Measurements from ENCODE around the gene DDIT3.
"Not testable (repeated sequence)": the region's sequence is repeated elsewhere in the genome, so short reads cannot be mapped to it uniquely, and the experiment has no call there.

DDIT3 gene, protein sequence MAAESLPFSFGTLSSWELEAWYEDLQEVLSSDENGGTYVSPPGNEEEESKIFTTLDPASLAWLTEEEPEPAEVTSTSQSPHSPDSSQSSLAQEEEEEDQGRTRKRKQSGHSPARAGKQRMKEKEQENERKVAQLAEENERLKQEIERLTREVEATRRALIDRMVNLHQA

DNA sequence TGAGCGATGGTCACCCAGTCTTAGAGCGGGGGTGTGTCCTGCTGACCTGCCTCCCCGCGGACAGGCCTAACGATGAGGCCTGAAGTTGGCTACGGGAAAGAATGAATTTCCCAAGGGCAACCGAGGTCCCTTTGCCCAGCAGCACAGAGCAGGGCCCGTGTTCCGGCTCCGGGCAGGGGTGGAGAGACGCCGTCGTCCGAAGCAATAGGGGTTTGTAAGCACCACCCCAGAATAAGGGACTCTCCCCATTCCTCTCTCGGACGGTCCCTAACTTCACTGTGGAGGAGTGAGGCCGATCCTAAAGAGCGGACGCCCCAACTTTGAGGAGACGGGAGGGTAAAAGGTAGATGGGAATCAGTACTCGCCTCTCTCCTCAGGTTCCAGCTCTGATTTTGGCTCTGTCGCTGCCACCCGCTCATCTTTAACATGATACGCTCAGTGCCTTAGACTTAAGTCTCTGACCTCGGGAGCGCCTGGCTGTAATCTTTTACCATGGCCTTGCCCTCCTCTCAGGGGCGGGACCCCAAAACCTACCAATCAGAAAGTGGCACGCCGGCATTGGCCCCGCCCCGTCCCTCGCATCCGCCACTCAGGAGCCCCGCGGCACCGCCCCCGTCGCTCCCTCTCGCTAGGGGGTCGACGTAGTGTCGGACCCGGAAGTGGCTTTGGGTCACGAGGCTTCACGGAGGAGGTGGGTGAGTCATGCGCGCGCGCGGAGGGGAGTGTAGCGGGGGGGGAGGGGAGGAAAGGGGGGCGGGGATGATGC, at the start of gene DDIT3:
Gene DDIT3, minus strand, starts transcription at position 462 of the 766 bp plus-strand sequence. CDS start 3,108 bp downstream, outside the sequence.
- DNase-seq, result peak; percentile 100

DNA sequence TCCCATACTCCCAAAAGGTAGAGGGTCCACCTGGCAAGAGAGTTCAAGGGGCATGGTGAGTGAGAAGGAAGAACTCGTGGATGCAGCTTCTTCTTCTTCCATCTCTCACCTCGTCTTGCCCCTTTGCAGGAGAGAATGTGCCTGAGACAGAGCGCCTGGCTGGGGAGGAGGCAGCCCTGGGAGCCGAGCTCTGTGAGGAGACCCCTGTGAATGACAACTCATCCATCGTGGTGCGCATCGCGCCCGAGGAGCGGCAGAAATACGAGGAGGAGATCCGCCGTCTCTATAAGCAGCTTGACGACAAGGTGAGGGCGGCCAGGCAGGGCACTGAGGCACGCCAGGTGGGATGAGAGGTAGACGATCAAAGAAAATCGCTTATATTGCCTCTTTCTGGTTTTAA, 49.5 kb upstream of the DDIT3 start:
- no peak for DNase-seq

- no peak for DNase-seq
These were observed 48.5 kb upstream of the DDIT3 start for GRCh38 chr12:57568838-57569237.

DNA sequence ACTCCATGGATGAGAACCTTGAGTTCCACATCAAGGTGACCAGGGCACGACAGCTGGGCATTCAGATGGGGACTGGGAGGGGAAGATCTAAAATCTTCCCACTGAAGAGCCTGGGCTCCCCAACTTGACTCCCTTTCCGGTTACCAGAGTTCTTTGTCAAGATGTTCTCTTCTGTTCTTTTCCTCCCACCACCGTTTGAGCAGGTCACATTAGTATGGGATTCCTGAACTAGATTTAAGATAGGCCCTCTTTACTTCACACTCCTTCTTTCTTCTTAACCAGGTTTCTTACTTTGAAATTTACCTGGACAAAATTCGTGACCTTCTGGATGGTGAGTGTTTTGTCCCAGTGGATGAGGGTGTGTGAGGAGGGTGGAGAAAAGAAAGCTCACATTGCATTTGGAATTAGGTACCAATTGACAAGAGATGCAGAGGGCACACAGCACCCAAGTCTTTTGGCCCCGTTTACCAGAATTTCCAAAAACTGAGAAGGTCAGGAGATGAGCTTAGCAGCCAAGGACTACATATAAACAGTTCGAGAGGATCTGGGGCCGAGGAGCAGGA, 43.9 kb upstream of the DDIT3 start:
- DNase-seq, result no peak

DNA sequence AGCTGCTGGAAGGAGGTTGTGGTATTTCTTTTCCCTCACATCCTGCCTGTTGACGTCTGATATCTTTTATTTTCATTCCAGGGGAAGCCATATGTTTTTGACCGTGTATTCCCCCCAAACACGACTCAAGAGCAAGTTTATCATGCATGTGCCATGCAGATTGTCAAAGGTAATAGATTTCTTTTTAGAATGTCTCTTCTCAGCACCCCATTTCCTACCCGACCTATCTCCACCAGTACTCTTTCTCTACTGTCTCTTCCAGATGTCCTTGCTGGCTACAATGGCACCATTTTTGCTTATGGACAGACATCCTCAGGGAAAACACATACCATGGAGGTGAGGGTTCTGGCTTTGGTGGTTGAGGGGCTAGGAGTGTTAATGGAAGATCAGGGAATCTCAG, 43.0 kb upstream of the DDIT3 start:
- no peak for DNase-seq

DNA sequence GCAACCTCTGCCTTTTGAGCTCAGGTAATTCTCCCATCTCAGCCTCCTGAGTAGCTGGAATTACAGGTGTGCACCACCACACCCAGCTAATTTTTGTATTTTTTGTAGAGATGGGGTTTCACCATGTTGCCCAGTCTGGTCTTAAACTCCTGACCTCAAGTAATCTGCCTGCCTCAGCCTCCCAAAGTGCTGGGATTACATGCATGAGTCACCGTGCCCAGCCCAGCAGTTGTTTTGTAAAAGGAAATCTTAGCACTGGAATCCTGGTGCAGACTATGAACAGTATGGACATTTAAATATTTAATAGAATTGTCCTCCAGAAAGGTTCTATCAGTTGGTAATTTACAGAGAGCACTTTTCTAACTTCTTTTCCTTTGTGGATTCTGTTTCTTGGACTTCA, 40.8 kb upstream of the DDIT3 start:
- DNase-seq, result not testable (repeated sequence)

DNA sequence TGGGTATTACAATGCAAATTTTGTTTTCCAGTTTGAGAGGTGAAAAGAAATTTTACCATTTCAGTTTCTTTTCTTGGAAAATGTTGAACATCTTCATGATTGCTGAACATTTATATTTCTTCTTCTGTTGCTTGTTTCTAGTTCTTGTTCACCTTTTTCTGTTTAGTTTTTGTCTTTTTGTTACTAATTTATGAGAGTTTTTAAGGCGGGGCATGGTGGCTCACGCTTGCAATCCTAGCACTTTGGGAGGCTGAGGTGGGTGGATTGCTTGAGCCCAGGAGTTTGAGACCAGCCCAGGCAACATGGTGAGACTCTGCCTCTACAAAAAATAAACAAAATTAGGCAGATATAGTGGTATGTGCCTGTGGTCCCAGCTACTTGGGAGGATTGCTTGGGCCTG, 40.2 kb upstream of the DDIT3 start:
- no peak for DNase-seq

- DNase-seq, result no peak
These were observed 38.5 kb upstream of the DDIT3 start for GRCh38 chr12:57558864-57559263.

DNA sequence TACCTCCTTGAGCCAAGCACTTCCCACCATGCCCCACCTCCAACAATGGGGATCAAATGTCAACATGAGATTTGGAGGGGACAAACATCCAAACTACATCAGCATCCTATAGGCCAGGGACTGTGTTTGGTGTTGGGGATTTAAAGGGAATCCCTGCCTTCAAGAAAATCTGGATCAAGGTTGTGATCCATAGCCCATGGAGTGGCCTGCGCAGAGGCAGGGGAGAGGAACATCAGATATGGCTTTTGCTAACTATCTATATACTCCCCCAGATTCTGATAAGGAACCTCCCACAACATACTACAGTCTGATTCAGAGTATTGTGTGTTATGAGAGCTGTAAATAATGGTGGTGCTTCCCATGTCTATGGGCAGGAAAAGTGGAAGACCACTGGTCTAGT, 34.6 kb upstream of the DDIT3 start:
- DNase-seq, result no peak

DNA sequence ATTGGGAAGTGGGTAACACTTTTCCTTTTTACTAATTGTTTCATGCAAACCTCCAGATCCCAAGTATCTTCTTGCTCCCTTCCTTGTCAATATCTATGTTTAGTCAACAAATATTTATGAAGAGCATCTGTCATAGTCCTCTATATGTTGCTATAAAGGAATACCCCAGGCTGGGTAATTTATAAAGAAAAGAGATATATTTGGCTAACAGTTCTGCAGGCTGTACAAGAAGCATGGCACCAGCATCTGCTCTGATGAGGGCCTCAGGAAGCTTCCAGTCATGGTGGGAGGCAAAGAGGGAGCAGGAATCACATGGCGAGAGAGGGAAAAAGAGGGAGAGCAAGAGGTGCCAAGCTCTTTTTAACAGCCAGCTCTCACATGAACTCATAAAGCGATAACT, 34.1 kb upstream of the DDIT3 start:
- DNase-seq, result no peak

DNA sequence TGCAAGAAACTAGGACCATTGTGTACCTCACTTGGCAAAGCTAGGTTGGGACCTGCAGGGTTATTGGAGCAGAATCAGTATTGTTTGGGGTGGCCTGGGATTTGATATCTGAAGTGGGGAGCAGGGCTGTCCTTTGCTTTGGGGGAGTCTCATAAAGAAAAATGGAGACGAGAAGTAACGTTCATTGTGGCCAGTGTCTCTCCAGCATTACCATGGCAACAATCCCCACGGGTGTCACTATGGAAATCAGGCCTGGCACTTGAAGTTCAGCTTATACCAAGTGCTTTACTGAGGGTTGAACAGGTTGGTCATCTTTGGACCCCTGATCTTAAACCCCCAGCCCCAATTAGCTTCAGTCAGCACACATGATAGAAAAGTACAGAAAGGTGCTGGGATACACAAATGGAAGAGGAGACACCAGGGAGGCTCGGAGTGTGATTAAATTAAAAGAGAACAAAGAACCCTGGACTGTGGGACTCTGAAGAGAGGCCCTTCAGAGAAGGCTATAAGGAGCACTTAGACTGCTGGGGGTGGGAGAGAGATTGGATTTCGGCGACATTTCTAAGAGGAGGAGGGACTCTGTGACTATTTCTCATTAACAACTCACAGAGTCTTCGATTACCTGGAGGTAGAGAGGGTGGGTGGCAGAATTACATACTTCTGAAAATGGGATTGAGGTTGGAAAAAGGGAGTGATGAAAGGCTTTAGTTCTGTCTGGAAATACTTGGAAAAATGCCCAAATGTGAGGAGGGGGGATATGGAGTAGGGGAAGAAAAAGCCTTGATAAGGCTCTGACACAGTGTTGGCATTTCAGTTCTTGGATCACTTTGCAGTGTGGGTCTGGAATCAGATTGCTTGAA, 33.3 kb upstream of the DDIT3 start:
- DNase-seq, result no peak

DNA sequence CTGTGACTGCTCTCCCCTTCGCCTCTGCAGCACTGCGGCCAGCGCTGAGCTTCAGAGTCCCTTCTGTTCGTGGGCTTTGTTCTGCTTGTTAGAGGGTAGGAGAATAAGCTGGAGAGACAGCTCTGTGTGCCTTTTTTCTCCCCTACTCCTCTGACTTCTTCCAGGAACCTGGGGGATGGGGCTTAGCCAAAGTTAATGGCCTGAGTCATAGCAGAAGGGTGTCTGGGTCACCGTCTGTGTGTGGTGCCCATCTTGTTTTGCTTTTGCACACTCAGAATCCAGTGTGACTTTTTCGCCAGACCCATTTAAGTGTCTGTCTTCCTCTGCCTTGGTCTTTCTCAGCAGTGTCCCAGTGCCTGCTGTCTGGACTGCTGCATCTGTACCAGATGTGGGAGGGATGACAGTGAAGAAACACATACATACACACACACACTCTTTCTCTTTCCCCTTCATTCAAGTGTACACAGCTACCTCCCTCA, 32.6 kb upstream of the DDIT3 start:
- DNase-seq, result no peak

- DNase-seq, result no peak
These were observed 32.0 kb upstream of the DDIT3 start for GRCh38 chr12:57552306-57552651.

DNA sequence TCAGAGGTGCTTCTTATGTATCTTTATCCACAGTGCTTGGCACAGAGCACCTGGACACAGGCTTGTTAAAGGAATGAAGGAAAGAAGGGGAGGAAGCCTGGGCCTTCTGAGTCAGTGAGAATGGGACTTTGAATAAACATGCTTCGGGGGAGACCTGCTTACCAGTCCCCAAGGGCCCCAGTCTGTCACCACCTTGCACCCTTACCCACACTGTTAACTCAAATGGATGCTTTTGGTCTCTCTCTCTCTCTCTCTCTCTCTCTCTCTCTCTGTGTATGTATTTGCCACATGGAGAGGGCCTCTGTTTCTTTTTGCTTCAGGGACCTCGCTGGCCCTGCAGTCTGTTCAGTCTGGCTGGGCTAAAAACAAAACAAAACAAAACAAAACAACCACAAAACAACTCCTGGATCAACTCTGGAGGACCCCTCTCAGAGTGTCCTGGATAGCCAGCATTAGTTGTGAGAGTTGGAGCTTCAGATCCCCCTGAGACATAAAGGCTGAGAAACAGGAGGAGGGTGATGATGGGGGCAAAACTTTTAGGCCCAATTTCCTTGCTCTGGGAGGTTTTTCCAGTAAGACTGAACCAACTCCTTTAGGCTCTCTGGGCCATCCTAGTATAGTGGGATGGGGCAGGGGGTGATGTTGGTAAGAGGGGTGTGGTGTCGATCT, 31.5 kb upstream of the DDIT3 start:
- DNase-seq, result no peak

DNA sequence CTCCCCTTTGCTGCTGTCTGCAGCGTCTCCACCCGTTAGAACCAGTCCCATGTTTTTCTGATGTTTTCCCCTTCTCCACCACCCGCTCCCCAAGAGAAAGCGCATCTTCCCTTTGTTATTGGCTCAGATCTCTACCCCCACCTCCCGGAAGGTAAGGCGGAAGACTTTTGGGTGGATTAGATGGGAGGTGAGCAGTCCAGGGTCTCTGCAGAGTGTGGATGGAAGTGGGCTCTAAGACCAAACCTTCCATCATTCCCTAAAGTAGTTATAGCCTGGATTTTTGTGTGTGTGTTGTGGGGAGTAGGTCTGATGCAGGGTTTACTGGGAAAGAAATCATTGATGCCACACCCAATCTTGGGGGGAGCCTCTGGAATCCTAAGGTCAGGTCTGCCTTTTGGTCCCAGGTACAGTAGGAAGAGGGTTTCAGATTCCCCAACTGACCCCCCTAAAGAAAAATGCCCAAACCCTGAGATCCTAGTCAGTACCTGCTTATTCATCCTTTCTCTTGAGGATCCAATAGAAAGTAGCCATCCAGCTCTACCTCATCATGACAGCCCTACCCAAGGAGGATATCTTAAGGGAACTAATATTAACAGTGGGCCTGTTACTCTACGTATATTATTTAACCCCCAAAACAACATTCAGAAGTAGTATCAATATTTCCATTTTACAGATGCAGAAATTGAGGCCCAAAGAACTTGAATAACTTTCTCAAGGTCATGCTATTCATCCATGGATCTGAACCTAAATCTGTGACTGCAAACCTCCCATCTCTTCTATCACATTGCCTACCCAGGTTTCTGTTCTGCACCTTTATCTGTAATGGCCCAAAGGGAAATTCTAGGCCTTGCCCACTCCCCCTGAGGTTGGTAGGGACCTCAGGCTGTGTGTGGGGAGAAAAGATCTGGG, 30.6 kb upstream of the DDIT3 start:
- DNase-seq, result no peak

- peak; percentile 72 for DNase-seq
These were observed 29.8 kb upstream of the DDIT3 start, which contains the start of gene KIF5A for GRCh38 chr12:57549909-57550640. KIF5A (plus strand) TSS chr12:57550044; CDS start chr12:57550272, 228 bp downstream.

DNA sequence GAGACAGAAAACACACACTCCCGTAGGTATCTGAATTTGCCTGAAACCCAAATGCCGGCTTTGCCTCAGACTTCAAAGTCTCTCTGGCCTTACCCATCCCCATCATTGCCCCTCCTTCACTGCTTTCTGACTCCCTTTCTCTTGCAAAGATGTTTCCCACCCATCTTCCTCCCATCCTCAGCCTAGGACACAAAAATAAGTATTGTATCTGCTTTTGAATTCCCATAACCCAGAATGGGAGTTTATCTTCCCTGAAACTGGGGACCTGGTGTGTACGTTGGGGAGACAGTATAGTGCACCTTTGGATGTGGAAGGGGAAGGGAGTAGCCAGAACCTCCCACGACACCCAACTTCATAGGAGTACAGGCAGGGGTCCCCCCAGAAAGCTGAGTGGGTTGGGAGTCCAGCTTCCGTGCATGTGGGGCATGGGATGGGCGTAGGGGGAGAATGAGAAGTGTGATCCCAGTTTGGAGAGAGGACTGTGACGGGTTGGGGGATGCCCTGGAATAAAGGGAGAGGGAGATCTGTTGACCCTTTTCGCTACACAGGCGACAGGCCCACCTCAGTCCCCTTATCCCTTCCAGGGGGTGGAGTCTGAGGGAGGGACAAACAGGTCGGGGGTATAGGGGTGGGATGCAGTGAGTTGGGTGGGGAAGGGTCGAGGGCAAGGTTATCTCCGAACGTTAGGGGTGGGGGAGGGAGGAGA, 29.0 kb upstream of the DDIT3 start:
- no peak for DNase-seq

DNA sequence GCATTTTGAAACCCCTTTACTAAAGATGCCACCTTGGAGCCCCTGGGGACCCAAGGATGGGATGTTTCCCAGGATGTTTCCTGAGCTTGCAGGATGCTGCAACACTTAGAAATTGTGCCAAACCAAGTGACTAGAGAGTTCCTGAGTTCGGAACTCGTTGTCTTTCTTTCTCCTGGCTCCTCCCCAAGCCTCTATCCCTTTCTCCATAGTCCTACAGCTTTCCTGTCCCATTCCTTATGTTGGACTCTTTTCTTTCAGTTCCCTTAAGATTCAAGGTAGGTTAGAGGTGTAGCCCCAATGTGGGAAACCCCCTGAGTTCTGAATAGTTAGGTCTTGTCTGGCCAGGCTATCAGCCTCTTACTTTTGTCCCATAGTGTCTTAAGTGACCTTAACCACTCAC, 28.2 kb upstream of the DDIT3 start:
- no peak for DNase-seq

DNA sequence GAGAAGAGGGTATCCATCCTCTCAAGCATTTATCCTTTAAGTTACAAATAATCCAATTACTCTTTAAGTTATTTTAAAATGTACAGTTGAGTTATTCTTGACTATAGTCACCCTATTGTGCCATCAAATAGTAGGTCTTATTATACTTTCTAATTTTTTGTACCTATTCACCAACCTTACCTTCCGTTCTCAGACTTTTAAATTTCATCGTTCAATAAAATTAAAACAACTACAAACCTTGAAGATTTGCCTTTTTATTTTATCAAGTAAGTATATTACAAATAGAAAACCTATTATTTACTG, 27.6 kb upstream of the DDIT3 start:
- DNase-seq, result no peak

DNA sequence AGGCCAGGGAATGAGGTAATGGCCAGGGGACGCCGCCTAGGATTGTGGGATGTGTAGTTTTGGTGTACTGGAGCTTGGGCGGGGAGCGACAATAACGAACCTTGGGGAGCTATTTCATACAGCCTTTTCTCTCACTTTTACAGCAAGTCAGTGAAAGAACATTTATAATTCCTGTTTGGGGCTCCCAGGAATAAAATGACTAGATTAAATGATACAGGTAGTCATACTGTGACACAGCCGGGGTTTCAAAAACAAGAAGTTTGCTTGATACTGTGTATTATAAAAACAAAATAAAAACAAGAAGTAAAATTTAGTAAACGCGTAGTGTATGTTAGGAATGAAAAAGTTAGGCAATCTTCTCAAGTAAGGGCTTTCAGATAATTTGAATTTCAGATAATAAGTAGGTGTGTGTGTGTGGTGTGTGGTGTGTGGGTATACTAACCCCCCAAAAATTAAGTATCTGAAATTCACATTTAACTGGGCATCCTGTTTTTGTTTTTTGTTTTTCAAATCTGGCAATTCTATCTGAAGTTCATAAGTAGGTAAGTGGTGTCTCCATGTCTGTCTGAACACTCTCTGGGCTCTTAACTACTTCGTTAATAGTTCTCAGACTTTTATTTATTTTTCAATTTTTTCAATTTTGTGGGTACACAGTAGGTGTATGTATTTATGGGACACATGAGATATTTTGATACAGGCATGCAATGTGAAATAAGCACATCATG, 27.1 kb upstream of the DDIT3 start:
- DNase-seq, result no peak
